ENCODE data around the gene BRPF3.

GRCh38 chr6:36204068-36204753 is 7.7 kb downstream of the BRPF3 start:
- TF ChIP-seq CTCF (IDR thresholded peaks at IDR 0.05) (no peak), POLR2A (IDR thresholded peaks at IDR 0.05; ENCODE audit: low read depth) (no peak), POLR2AphosphoS5 (IDR thresholded peaks at IDR 0.05) (no peak)
